ENCODE measurements around the gene CERS2.

Gene CERS2

GRCh38 chr1:150997949-150998348, 23.3 kb upstream of the CERS2 start:
- Histone ChIP-seq H3K4me3 (ENCODE audit: insufficient read depth, low read depth, low read length, poor library complexity, severe bottlenecking) (no peak overlapping the region), H3K4me1 (ENCODE audit: control insufficient read depth, insufficient read depth, low read length, poor library complexity, severe bottlenecking) (peaks cover 10% of the 10 kb centered on the region), H3K27ac (ENCODE audit: insufficient read depth, low read length, poor library complexity, severe bottlenecking) (no peak overlapping the region), H3K36me3 (ENCODE audit: control insufficient read depth, insufficient read depth, low read length) (peaks cover 45% of the 10 kb centered on the region), H3K9me3 (ENCODE audit: control insufficient read depth, low read length) (no peaks in the 10 kb centered on the region), H3K27me3 (replicated peaks; ENCODE audit: control insufficient read depth, insufficient read depth, low read length, poor library complexity, severe bottlenecking) (no peaks in the 10 kb centered on the region)
- DNase-seq, result no peak

GRCh38 chr1:150997126-150997872, 22.7 kb upstream of the CERS2 start:
- Histone ChIP-seq H3K9me3 (ENCODE audit: control insufficient read depth, low read length) (no peaks in the 10 kb centered on the region), H3K36me3 (ENCODE audit: control insufficient read depth, insufficient read depth, low read length) (peaks cover 43% of the 10 kb centered on the region), H3K27me3 (replicated peaks; ENCODE audit: control insufficient read depth, insufficient read depth, low read length, poor library complexity, severe bottlenecking) (no peaks in the 10 kb centered on the region), H3K27ac (ENCODE audit: insufficient read depth, low read length, poor library complexity, severe bottlenecking) (no peak overlapping the region), H3K4me3 (ENCODE audit: insufficient read depth, low read depth, low read length, poor library complexity, severe bottlenecking) (no peak overlapping the region), H3K4me1 (ENCODE audit: control insufficient read depth, insufficient read depth, low read length, poor library complexity, severe bottlenecking) (peaks cover 4% of the 10 kb centered on the region)
- no peak for DNase-seq

- DNase-seq, result peak in 1 of 3 donors; percentile 18
- Histone ChIP-seq H3K36me3 (ENCODE audit: control insufficient read depth, insufficient read depth, low read length) (peaks cover 37% of the 10 kb centered on the region), H3K4me1 (ENCODE audit: control insufficient read depth, insufficient read depth, low read length, poor library complexity, severe bottlenecking) (no peaks in the 10 kb centered on the region), H3K4me3 (ENCODE audit: insufficient read depth, low read depth, low read length, poor library complexity, severe bottlenecking) (no peak overlapping the region), H3K9me3 (ENCODE audit: control insufficient read depth, low read length) (no peaks in the 10 kb centered on the region), H3K27me3 (replicated peaks; ENCODE audit: control insufficient read depth, insufficient read depth, low read length, poor library complexity, severe bottlenecking) (no peaks in the 10 kb centered on the region), H3K27ac (ENCODE audit: insufficient read depth, low read length, poor library complexity, severe bottlenecking) (no peak overlapping the region)
Measured at GRCh38 chr1:150995896-150996295, 21.3 kb upstream of the CERS2 start.

GRCh38 chr1:150995460-150995859, 20.8 kb upstream of the CERS2 start:
- H3K4me3 ChIP-seq (ENCODE audit: insufficient read depth, low read depth, low read length, poor library complexity, severe bottlenecking), result no peak overlapping the region

GRCh38 chr1:150994248-150994647, 19.6 kb upstream of the CERS2 start:
- DNase-seq, result no peak
- Histone ChIP-seq H3K36me3 (ENCODE audit: control insufficient read depth, insufficient read depth, low read length) (peaks cover 28% of the 10 kb centered on the region), H3K27me3 (replicated peaks; ENCODE audit: control insufficient read depth, insufficient read depth, low read length, poor library complexity, severe bottlenecking) (no peaks in the 10 kb centered on the region), H3K9me3 (ENCODE audit: control insufficient read depth, low read length) (no peaks in the 10 kb centered on the region), H3K27ac (ENCODE audit: insufficient read depth, low read length, poor library complexity, severe bottlenecking) (no peak overlapping the region), H3K4me1 (ENCODE audit: control insufficient read depth, insufficient read depth, low read length, poor library complexity, severe bottlenecking) (no peaks in the 10 kb centered on the region), H3K4me3 (ENCODE audit: insufficient read depth, low read depth, low read length, poor library complexity, severe bottlenecking) (no peak overlapping the region)

More at GRCh38 chr1:150995460-150995859, 20.8 kb upstream of the CERS2 start:
- Histone ChIP-seq H3K9me3 (ENCODE audit: control insufficient read depth, low read length) (no peaks in the 10 kb centered on the region), H3K27ac (ENCODE audit: insufficient read depth, low read length, poor library complexity, severe bottlenecking) (no peak overlapping the region), H3K27me3 (replicated peaks; ENCODE audit: control insufficient read depth, insufficient read depth, low read length, poor library complexity, severe bottlenecking) (no peaks in the 10 kb centered on the region), H3K36me3 (ENCODE audit: control insufficient read depth, insufficient read depth, low read length) (peaks cover 33% of the 10 kb centered on the region), H3K4me1 (ENCODE audit: control insufficient read depth, insufficient read depth, low read length, poor library complexity, severe bottlenecking) (no peaks in the 10 kb centered on the region)
- DNase-seq, result no peak

- Histone ChIP-seq H3K27me3 (replicated peaks; ENCODE audit: control insufficient read depth, insufficient read depth, low read length, poor library complexity, severe bottlenecking) (no peaks in the 10 kb centered on the region), H3K36me3 (ENCODE audit: control insufficient read depth, insufficient read depth, low read length) (peaks cover 13% of the 10 kb centered on the region), H3K9me3 (ENCODE audit: control insufficient read depth, low read length) (no peaks in the 10 kb centered on the region), H3K4me1 (ENCODE audit: control insufficient read depth, insufficient read depth, low read length, poor library complexity, severe bottlenecking) (no peaks in the 10 kb centered on the region), H3K4me3 (ENCODE audit: insufficient read depth, low read depth, low read length, poor library complexity, severe bottlenecking) (no peak overlapping the region), H3K27ac (ENCODE audit: insufficient read depth, low read length, poor library complexity, severe bottlenecking) (no peak overlapping the region)
- DNase-seq, result no peak
Measured at GRCh38 chr1:150992626-150993025, 18.0 kb upstream of the CERS2 start.

- DNase-seq, result no peak
- Histone ChIP-seq H3K36me3 (ENCODE audit: control insufficient read depth, insufficient read depth, low read length) (no peaks in the 10 kb centered on the region), H3K4me3 (ENCODE audit: insufficient read depth, low read depth, low read length, poor library complexity, severe bottlenecking) (no peak overlapping the region), H3K4me1 (ENCODE audit: control insufficient read depth, insufficient read depth, low read length, poor library complexity, severe bottlenecking) (no peaks in the 10 kb centered on the region), H3K27me3 (replicated peaks; ENCODE audit: control insufficient read depth, insufficient read depth, low read length, poor library complexity, severe bottlenecking) (no peaks in the 10 kb centered on the region), H3K9me3 (ENCODE audit: control insufficient read depth, low read length) (no peaks in the 10 kb centered on the region), H3K27ac (ENCODE audit: insufficient read depth, low read length, poor library complexity, severe bottlenecking) (no peak overlapping the region)
Measured at GRCh38 chr1:150987924-150988323, 13.3 kb upstream of the CERS2 start.

GRCh38 chr1:150985179-150985825, 10.7 kb upstream of the CERS2 start:
- Histone ChIP-seq H3K4me3 (ENCODE audit: insufficient read depth, low read depth, low read length, poor library complexity, severe bottlenecking) (no peak overlapping the region), H3K36me3 (ENCODE audit: control insufficient read depth, insufficient read depth, low read length) (no peaks in the 10 kb centered on the region), H3K27me3 (replicated peaks; ENCODE audit: control insufficient read depth, insufficient read depth, low read length, poor library complexity, severe bottlenecking) (no peaks in the 10 kb centered on the region), H3K9me3 (ENCODE audit: control insufficient read depth, low read length) (no peaks in the 10 kb centered on the region), H3K27ac (ENCODE audit: insufficient read depth, low read length, poor library complexity, severe bottlenecking) (no peak overlapping the region), H3K4me1 (ENCODE audit: control insufficient read depth, insufficient read depth, low read length, poor library complexity, severe bottlenecking) (no peaks in the 10 kb centered on the region)
- no peak for DNase-seq

- Histone ChIP-seq H3K27me3 (replicated peaks; ENCODE audit: control insufficient read depth, insufficient read depth, low read length, poor library complexity, severe bottlenecking) (no peaks in the 10 kb centered on the region), H3K4me3 (ENCODE audit: insufficient read depth, low read depth, low read length, poor library complexity, severe bottlenecking) (no peak within 1 kb of the TSS), H3K36me3 (ENCODE audit: control insufficient read depth, insufficient read depth, low read length) (no peaks in the 10 kb centered on the region), H3K27ac (ENCODE audit: insufficient read depth, low read length, poor library complexity, severe bottlenecking) (no peak within 1 kb of the TSS), H3K4me1 (ENCODE audit: control insufficient read depth, insufficient read depth, low read length, poor library complexity, severe bottlenecking) (peaks cover 12% of the 10 kb centered on the region), H3K9me3 (ENCODE audit: control insufficient read depth, low read length) (no peaks in the 10 kb centered on the region)
- DNase-seq, result no peak
Measured at GRCh38 chr1:150981805-150982712, 7.4 kb upstream of the CERS2 start, which contains the start of gene ANXA9. TSS of gene ANXA9 (plus strand) at chr1:150982292. CDS start at chr1:150983106, 814 bp downstream.
